Right atrium auricular region (tissue), 2 donors: ENCODE results near the gene LRRC4B. TPM values are rescaled to one million over a fixed set of nuclear protein-coding genes. Genes with fewer than 3 reads are reported as not detected.

Experiments
- DNase-seq: peaks from one replicate; pipeline ENCODE4 v3.0.0-alpha.2; 2019; ENCODE audit warnings: low spot score
- H3K27ac ChIP-seq, 2 donors: fragments of 200-600 bp; sonication (generic); 1 replicate in 1 of 2; 2 replicates in 1 of 2; pipeline ENCODE4 v1.5.1; 2016 to 2019
- H3K27me3 ChIP-seq, 2 donors: fragments of 200-600 bp; sonication (generic); one replicate each; pipeline versions ENCODE4 v1.5.1 to v1.6.0; 2017 to 2019
- H3K36me3 ChIP-seq: fragments of 200-600 bp; sonication (generic); one replicate; pipeline ENCODE4 v1.5.1; 2016
- H3K4me1 ChIP-seq, 2 donors: fragments of 200-600 bp; sonication (generic); one replicate each; pipeline versions ENCODE4 v1.5.1 to v1.6.0; 2017 to 2019
- H3K4me3 ChIP-seq, 2 donors: fragments of 200-600 bp; sonication (generic); 1 replicate in 1 of 2; 2 replicates in 1 of 2; pipeline ENCODE4 v1.5.1; 2017 to 2019; ENCODE audit warnings: mild to moderate bottlenecking in 1 of 2, moderate library complexity in 1 of 2
- H3K9me3 ChIP-seq, 2 donors: fragments of 200-600 bp; sonication (generic); one replicate each; pipeline ENCODE4 v1.5.1; 2019
- CTCF ChIP-seq, 2 donors: fragments of 200-600 bp; sonication (generic); IDR thresholded peaks; one replicate each; pipeline ENCODE4 v1.5.1; 2019; ENCODE audit warnings: antibody characterized with exemption in 2 of 2
- total RNA-seq, 2 donors: library from RNA; depleted of rRNA; stranded (reverse); fragments of >200 nt; gene quantifications; one replicate each; pipeline ENCODE4 v1.1.0, GENCODE V29; 2016

Gene LRRC4B
- total RNA-seq, 2 donors from 2014 or later: 1.6 to 2.0 TPM

DNA sequence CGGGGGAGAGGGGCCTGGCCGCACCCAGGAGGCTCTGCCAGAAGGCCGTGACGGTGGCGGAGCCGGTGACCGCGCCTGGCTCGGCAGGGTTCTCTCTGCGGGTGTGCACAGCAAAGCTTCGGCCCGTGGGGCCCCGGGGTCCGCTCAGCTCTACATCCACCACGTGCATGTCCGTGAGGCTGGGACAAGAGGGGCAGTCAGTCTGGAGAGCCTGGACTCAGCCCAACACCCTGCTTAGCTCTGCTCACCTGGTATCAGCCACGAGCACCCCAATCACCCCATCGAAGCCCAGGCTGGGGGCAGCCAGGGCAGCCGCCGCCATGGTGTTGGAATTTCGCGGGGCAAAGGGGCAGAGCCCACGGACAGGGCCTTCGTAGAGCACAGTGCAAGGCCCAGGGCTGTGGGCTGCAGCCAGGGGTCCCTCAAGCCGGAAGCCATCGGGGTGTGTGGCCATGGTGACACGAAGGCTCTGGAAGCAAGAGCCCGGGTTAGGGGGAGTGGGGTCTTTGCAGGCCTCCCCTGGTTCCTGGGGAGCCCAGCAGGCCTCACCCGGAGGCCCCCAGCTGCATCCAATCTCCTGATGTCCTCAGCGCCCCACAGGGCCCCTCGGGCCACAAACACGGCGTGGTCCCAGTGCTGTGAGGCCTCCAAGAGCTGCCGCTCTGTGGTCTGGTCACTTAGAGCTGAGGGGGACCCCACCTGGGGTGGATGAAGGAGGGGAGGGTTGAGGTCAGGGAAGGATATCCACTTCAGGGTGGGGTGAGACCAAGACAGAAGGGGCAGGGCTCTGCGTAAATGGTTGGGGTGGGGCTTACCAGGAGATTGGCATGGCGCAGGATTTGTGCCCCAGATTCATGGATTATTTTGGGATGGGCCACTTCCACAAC is 55.9 kb downstream of the LRRC4B start:
- no peak for TF ChIP-seq CTCF (IDR thresholded peaks at IDR 0.05)
- Histone ChIP-seq H3K9me3 (no peaks in the 10 kb centered on the region), H3K27ac (peak overlapping the region; percentile 72 to 79), H3K4me3 (no peak overlapping the region), H3K36me3 (no peaks in the 10 kb centered on the region), H3K27me3 (no peaks in the 10 kb centered on the region), H3K4me1 (peaks cover 0 to 27% of the 10 kb centered on the region in 2 donors)
- DNase-seq: no peak

- H3K4me3 ChIP-seq: peak within 1 kb of the TSS; percentile 63 to 71
- peaks cover 0 to 27% of the 10 kb centered on the region in 2 donors for H3K4me1 ChIP-seq
- DNase-seq: peak; percentile 99
- no peaks in the 10 kb centered on the region for H3K9me3 ChIP-seq
- no peaks in the 10 kb centered on the region for H3K27me3 ChIP-seq
- H3K36me3 ChIP-seq: no peaks in the 10 kb centered on the region
- peak within 1 kb of the TSS; percentile 72 to 79 for H3K27ac ChIP-seq
- TF ChIP-seq CTCF (IDR thresholded peaks at IDR 0.05): peak in 1 of 2 donors; percentile 18
Observed at GRCh38 chr19:50511069-50511822, 57.0 kb downstream of the LRRC4B start, which contains the start of gene JOSD2. JOSD2 (minus strand) TSS chr19:50511191; CDS start chr19:50510431, 760 bp downstream.

GRCh38 chr19:50510700-50511068 is 57.6 kb downstream of the LRRC4B start:
- peak overlapping the region; percentile 72 to 79 for H3K27ac ChIP-seq
- no peak for TF ChIP-seq CTCF (IDR thresholded peaks at IDR 0.05)

DNA sequence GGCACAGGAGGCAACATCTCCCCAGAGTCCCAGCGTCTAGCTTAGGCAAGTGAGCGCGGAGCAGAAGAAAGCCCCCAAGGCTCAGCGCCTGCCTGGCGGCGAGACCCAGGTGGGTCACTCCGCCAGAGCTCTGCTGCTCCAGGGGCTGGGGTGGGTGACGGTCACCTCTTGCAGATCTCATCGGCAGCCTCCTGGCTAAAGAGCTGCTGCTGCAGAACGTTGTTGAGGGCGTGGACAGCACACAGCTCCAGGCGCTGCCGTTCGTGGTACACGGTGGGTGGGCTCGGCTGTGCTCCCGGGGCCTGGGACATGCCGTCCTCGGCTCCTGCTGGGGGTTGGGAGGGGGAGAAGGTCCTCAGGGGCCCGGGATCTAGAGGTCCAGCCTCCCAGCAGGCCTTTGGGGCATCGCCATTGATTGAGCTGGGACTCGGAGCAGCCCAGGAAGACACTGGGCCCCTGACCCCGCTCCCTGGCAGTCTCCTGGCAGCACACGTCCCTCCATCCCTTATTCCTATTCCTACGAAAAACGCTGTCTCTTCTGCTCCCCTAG is 58.0 kb downstream of the LRRC4B start:
- Histone ChIP-seq H3K4me3 (peak overlapping the region; percentile 63 to 71), H3K36me3 (no peaks in the 10 kb centered on the region), H3K27ac (peak overlapping the region; percentile 72 to 79), H3K9me3 (no peaks in the 10 kb centered on the region), H3K27me3 (no peaks in the 10 kb centered on the region), H3K4me1 (peaks cover 0 to 27% of the 10 kb centered on the region in 2 donors)
- TF ChIP-seq CTCF (IDR thresholded peaks at IDR 0.05): no peak
- no peak for DNase-seq

More at GRCh38 chr19:50510700-50511068, 57.6 kb downstream of the LRRC4B start:
- Histone ChIP-seq H3K27me3 (no peaks in the 10 kb centered on the region), H3K4me1 (peaks cover 0 to 27% of the 10 kb centered on the region in 2 donors), H3K36me3 (no peaks in the 10 kb centered on the region), H3K4me3 (peak overlapping the region; percentile 63 to 71), H3K9me3 (no peaks in the 10 kb centered on the region)
- no peak for DNase-seq

GRCh38 chr19:50509366-50509765 is 58.9 kb downstream of the LRRC4B start:
- peak overlapping the region in 1 of 2 donors; percentile 58 for H3K27ac ChIP-seq
- DNase-seq: no peak
- H3K9me3 ChIP-seq: no peaks in the 10 kb centered on the region
- no peak overlapping the region for H3K4me3 ChIP-seq
- no peaks in the 10 kb centered on the region for H3K36me3 ChIP-seq
- H3K4me1 ChIP-seq: peaks cover 0 to 27% of the 10 kb centered on the region in 2 donors
- TF ChIP-seq CTCF (IDR thresholded peaks at IDR 0.05): no peak
- no peaks in the 10 kb centered on the region for H3K27me3 ChIP-seq
